HG03342 (cell line): ENCODE results near the gene FAM72C.
A peak's percentile ranks its signal among the peaks of the same experiment; 100 is the strongest.
"Not testable (repeated sequence)": the region's sequence is repeated elsewhere in the genome, so short reads cannot be mapped to it uniquely, and the experiment has no call there.

Experiments used
- ATAC-seq: cut with Tn5 transposase; IDR thresholded peaks from one replicate; pipeline ENCODE4 v1.9.1; 2021; ENCODE audit warnings: mild to moderate bottlenecking, moderate library complexity; ENCODE audit not compliant: unreplicated experiment

The FAM72C gene

GRCh38 chr1:143987868-143988267 is 16.1 kb upstream of the FAM72C start:
- not testable (repeated sequence) for ATAC-seq

- not testable (repeated sequence) for ATAC-seq
Measured at GRCh38 chr1:143984721-143985473, 13.1 kb upstream of the FAM72C start.

- not testable (repeated sequence) for ATAC-seq
Measured at GRCh38 chr1:143974416-143974815, 2.6 kb upstream of the FAM72C start.

- ATAC-seq: not testable (repeated sequence)
Measured at GRCh38 chr1:143973876-143974414, 2.2 kb upstream of the FAM72C start.

- peak; percentile 13 for ATAC-seq
Measured at GRCh38 chr1:143972753-143973326, 1.1 kb upstream of the FAM72C start.

GRCh38 chr1:143965860-143966259 is 5.9 kb downstream of the FAM72C start:
- not testable (repeated sequence) for ATAC-seq

- ATAC-seq: not testable (repeated sequence)
Measured at GRCh38 chr1:143964294-143964693, 7.5 kb downstream of the FAM72C start.

- not testable (repeated sequence) for ATAC-seq
Measured at GRCh38 chr1:143955930-143956329, 15.9 kb downstream of the FAM72C start.

GRCh38 chr1:143952913-143953312 is 18.9 kb downstream of the FAM72C start:
- ATAC-seq: not testable (repeated sequence)

GRCh38 chr1:143951485-143952391 is 20.0 kb downstream of the FAM72C start:
- ATAC-seq: not testable (repeated sequence)

- ATAC-seq: not testable (repeated sequence)
Measured at GRCh38 chr1:143947749-143948148, 24.0 kb downstream of the FAM72C start.

- ATAC-seq: not testable (repeated sequence)
Measured at GRCh38 chr1:143945253-143945652, 26.5 kb downstream of the FAM72C start.

- not testable (repeated sequence) for ATAC-seq
Measured at GRCh38 chr1:143944576-143945240, 27.1 kb downstream of the FAM72C start.

GRCh38 chr1:143943319-143943978 is 28.3 kb downstream of the FAM72C start:
- not testable (repeated sequence) for ATAC-seq

- not testable (repeated sequence) for ATAC-seq
Measured at GRCh38 chr1:143942238-143942860, 29.4 kb downstream of the FAM72C start.

- not testable (repeated sequence) for ATAC-seq
Measured at GRCh38 chr1:143939666-143940065, 32.1 kb downstream of the FAM72C start.

GRCh38 chr1:143938922-143939321 is 32.9 kb downstream of the FAM72C start:
- ATAC-seq: not testable (repeated sequence)

- peak; percentile 47 for ATAC-seq
Measured at GRCh38 chr1:143936457-143937115, 35.2 kb downstream of the FAM72C start.

- not testable (repeated sequence) for ATAC-seq
Measured at GRCh38 chr1:143919127-143919526, 52.7 kb downstream of the FAM72C start.
